Breast epithelium (tissue), 4 donors: ENCODE results near the gene KCNN3. TPM values are rescaled to one million over a fixed set of nuclear protein-coding genes. Genes with fewer than 3 reads are reported as not detected.

Experiments used
- DNase-seq, 2 donors: peaks; one replicate each; pipeline ENCODE4 v3.0.0-alpha.2; 2019; ENCODE audit warnings: low spot score in 2 of 2
- H3K27ac ChIP-seq, 2 donors: fragments of 200-600 bp; sonication (generic) in 1 of 2; one replicate each; pipeline ENCODE4 v1.5.1; 2016 to 2019; ENCODE audit warnings: mild to moderate bottlenecking in 1 of 2
- H3K27me3 ChIP-seq, 2 donors: fragments of 200-600 bp; sonication (generic) in 1 of 2; one replicate each; pipeline versions ENCODE4 v1.5.1 to v1.6.0; 2017 to 2019; ENCODE audit warnings: control low read depth in 1 of 2, mild to moderate bottlenecking in 1 of 2
- H3K36me3 ChIP-seq: fragments of 200-600 bp; one replicate; pipeline ENCODE4 v1.5.1; 2019
- H3K4me1 ChIP-seq, 2 donors: fragments of 200-600 bp; sonication (generic); one replicate each; pipeline ENCODE4 v1.5.1; 2016 to 2019; ENCODE audit warnings: control low read depth in 1 of 2
- H3K4me3 ChIP-seq, 3 donors: fragments of 200-600 bp; sonication (generic); 1 replicate in 2 of 3; 2 replicates in 1 of 3; pipeline ENCODE4 v1.5.1; 2016 to 2019; ENCODE audit warnings: mild to moderate bottlenecking in 3 of 3, moderate library complexity in 2 of 3
- H3K9me3 ChIP-seq, 2 donors: fragments of 200-600 bp; sonication (generic) in 1 of 2; one replicate each; pipeline ENCODE4 v1.5.1; 2016 to 2019; ENCODE audit warnings: control low read depth in 1 of 2
- CTCF ChIP-seq, 3 donors: fragments of 450-650 bp; IDR thresholded peaks; one replicate each; pipeline ENCODE4 v1.5.1; 2016 to 2017; ENCODE audit warnings: antibody characterized with exemption in 3 of 3, mild to moderate bottlenecking in 3 of 3, moderate library complexity in 3 of 3
- POLR2A ChIP-seq: fragments of 450-650 bp; IDR thresholded peaks from one replicate; pipeline ENCODE4 v1.6.1; 2016; ENCODE audit warnings: antibody characterized with exemption, mild to moderate bottlenecking, moderate library complexity
- POLR2AphosphoS5 ChIP-seq, 3 donors: sonication (generic); formaldehyde crosslinking; IDR thresholded peaks; one replicate each; pipeline ENCODE4 v1.6.1; 2017; ENCODE audit warnings: antibody characterized with exemption in 3 of 3
- intact Hi-C: fragments of 100-400 bp; cut with DNase I; formaldehyde crosslinking; loops from one replicate; pipeline ENCODE4 v1.15.1; 2023; ENCODE audit warnings: low total_unique reads
- total RNA-seq, 3 donors: library from RNA; depleted of rRNA; stranded (reverse); fragments of >200 nt; gene quantifications; one replicate each; pipeline ENCODE4 v1.1.0, GENCODE V29; 2016

The KCNN3 gene
- total RNA-seq, 3 donors from 2014 or later: 0.96 to 1.6 (median 1.0) TPM

- Histone ChIP-seq H3K9me3 (no peaks in the 10 kb centered on the region), H3K27me3 (no peaks in the 10 kb centered on the region), H3K27ac (no peak overlapping the region), H3K4me3 (no peak overlapping the region), H3K36me3 (no peaks in the 10 kb centered on the region), H3K4me1 (no peaks in the 10 kb centered on the region)
- no peak for TF ChIP-seq CTCF (IDR thresholded peaks at IDR 0.05)
- no peak for TF ChIP-seq POLR2AphosphoS5 (IDR thresholded peaks at IDR 0.05)
- no peak for TF ChIP-seq POLR2A
- peak in 1 of 2 donors; percentile 20 for DNase-seq
- intact Hi-C loops: no loop called here
Measured at GRCh38 chr1:154696456-154696855, 173.6 kb downstream of the KCNN3 start.

- no peaks in the 10 kb centered on the region for H3K27me3 ChIP-seq
- no peak for DNase-seq
- H3K4me3 ChIP-seq: no peak overlapping the region
- intact Hi-C loops: no loop called here
- H3K9me3 ChIP-seq: no peaks in the 10 kb centered on the region
- no peak overlapping the region for H3K27ac ChIP-seq
- H3K4me1 ChIP-seq: no peaks in the 10 kb centered on the region
- H3K36me3 ChIP-seq: no peaks in the 10 kb centered on the region
- TF ChIP-seq POLR2A (no peak), CTCF (IDR thresholded peaks at IDR 0.05) (no peak), POLR2AphosphoS5 (IDR thresholded peaks at IDR 0.05) (no peak)
Measured at GRCh38 chr1:154695985-154696384, 174.1 kb downstream of the KCNN3 start.

- Histone ChIP-seq H3K4me1 (no peaks in the 10 kb centered on the region), H3K27me3 (no peaks in the 10 kb centered on the region), H3K4me3 (no peak overlapping the region), H3K27ac (no peak overlapping the region), H3K36me3 (no peaks in the 10 kb centered on the region), H3K9me3 (no peaks in the 10 kb centered on the region)
- DNase-seq: no peak
- intact Hi-C loops: no loop called here
- no peak for TF ChIP-seq POLR2A
- no peak for TF ChIP-seq POLR2AphosphoS5 (IDR thresholded peaks at IDR 0.05)
- TF ChIP-seq CTCF (IDR thresholded peaks at IDR 0.05): no peak
Measured at GRCh38 chr1:154694995-154695394, 175.1 kb downstream of the KCNN3 start.

- DNase-seq: no peak
- Histone ChIP-seq H3K4me1 (no peaks in the 10 kb centered on the region), H3K27me3 (no peaks in the 10 kb centered on the region), H3K9me3 (no peaks in the 10 kb centered on the region), H3K27ac (no peak overlapping the region), H3K36me3 (no peaks in the 10 kb centered on the region), H3K4me3 (no peak overlapping the region)
- intact Hi-C loops: no loop called here
- TF ChIP-seq POLR2AphosphoS5 (IDR thresholded peaks at IDR 0.05): no peak
- no peak for TF ChIP-seq CTCF (IDR thresholded peaks at IDR 0.05)
- TF ChIP-seq POLR2A: no peak
Measured at GRCh38 chr1:154689083-154689482, 181.0 kb downstream of the KCNN3 start.

- Histone ChIP-seq H3K27ac (no peak overlapping the region), H3K4me3 (no peak overlapping the region), H3K9me3 (no peaks in the 10 kb centered on the region), H3K36me3 (no peaks in the 10 kb centered on the region), H3K27me3 (no peaks in the 10 kb centered on the region), H3K4me1 (no peaks in the 10 kb centered on the region)
- no peak for TF ChIP-seq CTCF (IDR thresholded peaks at IDR 0.05)
- DNase-seq: no peak
- intact Hi-C loops: no loop called here
Measured at GRCh38 chr1:154686507-154686906, 183.6 kb downstream of the KCNN3 start.
